Measurements from ENCODE around the gene USP6NL.

USP6NL gene

GRCh38 chr10:11602358-11602757 is 9.1 kb downstream of the USP6NL start:
- H3K9me3 ChIP-seq (ENCODE audit: low read length) = no peaks in the 10 kb centered on the region
- H3K27me3 ChIP-seq (ENCODE audit: control insufficient read depth in 1 of 2, insufficient read depth in 2 of 2, low read length in 2 of 2) = no peaks in the 10 kb centered on the region
- no peak overlapping the region for H3K4me3 ChIP-seq (ENCODE audit: low read depth in 1 of 2, low read length in 2 of 2)
- no peaks in the 10 kb centered on the region for H3K4me1 ChIP-seq (ENCODE audit: insufficient read depth, low read length)
- H3K9ac ChIP-seq (ENCODE audit: low read length) = no peak overlapping the region
- H3K36me3 ChIP-seq (ENCODE audit: insufficient read depth, low read length) = no peaks in the 10 kb centered on the region
- H3K27ac ChIP-seq (ENCODE audit: low read depth, low read length) = no peak overlapping the region

GRCh38 chr10:11601670-11602069 is 9.8 kb downstream of the USP6NL start:
- no peaks in the 10 kb centered on the region for H3K9me3 ChIP-seq (ENCODE audit: low read length)
- no peak overlapping the region for H3K9ac ChIP-seq (ENCODE audit: low read length)
- H3K27me3 ChIP-seq (ENCODE audit: control insufficient read depth in 1 of 2, insufficient read depth in 2 of 2, low read length in 2 of 2) = no peaks in the 10 kb centered on the region
- no peaks in the 10 kb centered on the region for H3K4me1 ChIP-seq (ENCODE audit: insufficient read depth, low read length)
- H3K4me3 ChIP-seq (ENCODE audit: low read depth in 1 of 2, low read length in 2 of 2) = no peak overlapping the region
- no peak overlapping the region for H3K27ac ChIP-seq (ENCODE audit: low read depth, low read length)
- no peaks in the 10 kb centered on the region for H3K36me3 ChIP-seq (ENCODE audit: insufficient read depth, low read length)

- Histone ChIP-seq H3K27ac (ENCODE audit: low read depth, low read length) (no peak overlapping the region), H3K36me3 (ENCODE audit: insufficient read depth, low read length) (no peaks in the 10 kb centered on the region), H3K27me3 (ENCODE audit: control insufficient read depth in 1 of 2, insufficient read depth in 2 of 2, low read length in 2 of 2) (no peaks in the 10 kb centered on the region), H3K9ac (ENCODE audit: low read length) (no peak overlapping the region), H3K4me1 (ENCODE audit: insufficient read depth, low read length) (peaks cover 2% of the 10 kb centered on the region), H3K9me3 (ENCODE audit: low read length) (no peaks in the 10 kb centered on the region), H3K4me3 (ENCODE audit: low read depth in 1 of 2, low read length in 2 of 2) (no peak overlapping the region)
These were observed 11.2 kb downstream of the USP6NL start for GRCh38 chr10:11600280-11600679.

- no peak overlapping the region for H3K4me3 ChIP-seq (ENCODE audit: low read depth in 1 of 2, low read length in 2 of 2)
- no peak overlapping the region for H3K9ac ChIP-seq (ENCODE audit: low read length)
- no peaks in the 10 kb centered on the region for H3K9me3 ChIP-seq (ENCODE audit: low read length)
- H3K27me3 ChIP-seq (ENCODE audit: control insufficient read depth in 1 of 2, insufficient read depth in 2 of 2, low read length in 2 of 2) = no peaks in the 10 kb centered on the region
- H3K36me3 ChIP-seq (ENCODE audit: insufficient read depth, low read length) = no peaks in the 10 kb centered on the region
- H3K27ac ChIP-seq (ENCODE audit: low read depth, low read length) = no peak overlapping the region
- H3K4me1 ChIP-seq (ENCODE audit: insufficient read depth, low read length) = peaks cover 4% of the 10 kb centered on the region
These were observed 12.6 kb downstream of the USP6NL start for GRCh38 chr10:11598712-11599397.

GRCh38 chr10:11597470-11597869 is 14.0 kb downstream of the USP6NL start:
- Histone ChIP-seq H3K9ac (ENCODE audit: low read length) (no peak overlapping the region), H3K27me3 (ENCODE audit: control insufficient read depth in 1 of 2, insufficient read depth in 2 of 2, low read length in 2 of 2) (no peaks in the 10 kb centered on the region), H3K27ac (ENCODE audit: low read depth, low read length) (no peak overlapping the region), H3K36me3 (ENCODE audit: insufficient read depth, low read length) (no peaks in the 10 kb centered on the region), H3K9me3 (ENCODE audit: low read length) (no peaks in the 10 kb centered on the region), H3K4me1 (ENCODE audit: insufficient read depth, low read length) (peaks cover 4% of the 10 kb centered on the region), H3K4me3 (ENCODE audit: low read depth in 1 of 2, low read length in 2 of 2) (no peak overlapping the region)

- no peaks in the 10 kb centered on the region for H3K27me3 ChIP-seq (ENCODE audit: control insufficient read depth in 1 of 2, insufficient read depth in 2 of 2, low read length in 2 of 2)
- H3K36me3 ChIP-seq (ENCODE audit: insufficient read depth, low read length) = no peaks in the 10 kb centered on the region
- H3K27ac ChIP-seq (ENCODE audit: low read depth, low read length) = no peak overlapping the region
- H3K4me1 ChIP-seq (ENCODE audit: insufficient read depth, low read length) = peaks cover 4% of the 10 kb centered on the region
- no peaks in the 10 kb centered on the region for H3K9me3 ChIP-seq (ENCODE audit: low read length)
- H3K9ac ChIP-seq (ENCODE audit: low read length) = no peak overlapping the region
- no peak overlapping the region for H3K4me3 ChIP-seq (ENCODE audit: low read depth in 1 of 2, low read length in 2 of 2)
These were observed 16.1 kb downstream of the USP6NL start for GRCh38 chr10:11595395-11595692.

- Histone ChIP-seq H3K4me1 (ENCODE audit: insufficient read depth, low read length) (peaks cover 4% of the 10 kb centered on the region), H3K9ac (ENCODE audit: low read length) (no peak overlapping the region), H3K4me3 (ENCODE audit: low read depth in 1 of 2, low read length in 2 of 2) (no peak overlapping the region)
These were observed 16.7 kb downstream of the USP6NL start for GRCh38 chr10:11594589-11595394.

GRCh38 chr10:11593612-11594011 is 17.8 kb downstream of the USP6NL start:
- H3K9ac ChIP-seq (ENCODE audit: low read length) = no peak overlapping the region
- no peaks in the 10 kb centered on the region for H3K36me3 ChIP-seq (ENCODE audit: insufficient read depth, low read length)
- H3K4me3 ChIP-seq (ENCODE audit: low read depth in 1 of 2, low read length in 2 of 2) = no peak overlapping the region
- H3K27me3 ChIP-seq (ENCODE audit: control insufficient read depth in 1 of 2, insufficient read depth in 2 of 2, low read length in 2 of 2) = no peaks in the 10 kb centered on the region
- no peak overlapping the region for H3K27ac ChIP-seq (ENCODE audit: low read depth, low read length)
- H3K9me3 ChIP-seq (ENCODE audit: low read length) = no peaks in the 10 kb centered on the region
- peaks cover 4% of the 10 kb centered on the region for H3K4me1 ChIP-seq (ENCODE audit: insufficient read depth, low read length)

More at GRCh38 chr10:11594589-11595394, 16.7 kb downstream of the USP6NL start:
- Histone ChIP-seq H3K36me3 (ENCODE audit: insufficient read depth, low read length) (no peaks in the 10 kb centered on the region), H3K27me3 (ENCODE audit: control insufficient read depth in 1 of 2, insufficient read depth in 2 of 2, low read length in 2 of 2) (no peaks in the 10 kb centered on the region), H3K9me3 (ENCODE audit: low read length) (no peaks in the 10 kb centered on the region), H3K27ac (ENCODE audit: low read depth, low read length) (no peak overlapping the region)

GRCh38 chr10:11589738-11590137 is 21.7 kb downstream of the USP6NL start:
- no peak overlapping the region for H3K9ac ChIP-seq (ENCODE audit: low read length)
- H3K27me3 ChIP-seq (ENCODE audit: control insufficient read depth in 1 of 2, insufficient read depth in 2 of 2, low read length in 2 of 2) = no peaks in the 10 kb centered on the region
- no peaks in the 10 kb centered on the region for H3K36me3 ChIP-seq (ENCODE audit: insufficient read depth, low read length)
- no peak overlapping the region for H3K4me3 ChIP-seq (ENCODE audit: low read depth in 1 of 2, low read length in 2 of 2)
- H3K27ac ChIP-seq (ENCODE audit: low read depth, low read length) = no peak overlapping the region
- H3K4me1 ChIP-seq (ENCODE audit: insufficient read depth, low read length) = no peaks in the 10 kb centered on the region
- no peaks in the 10 kb centered on the region for H3K9me3 ChIP-seq (ENCODE audit: low read length)

GRCh38 chr10:11588873-11589574 is 22.4 kb downstream of the USP6NL start:
- no peak overlapping the region for H3K9ac ChIP-seq (ENCODE audit: low read length)
- no peaks in the 10 kb centered on the region for H3K4me1 ChIP-seq (ENCODE audit: insufficient read depth, low read length)
- H3K27ac ChIP-seq (ENCODE audit: low read depth, low read length) = no peak overlapping the region
- no peak overlapping the region for H3K4me3 ChIP-seq (ENCODE audit: low read depth in 1 of 2, low read length in 2 of 2)
- no peaks in the 10 kb centered on the region for H3K36me3 ChIP-seq (ENCODE audit: insufficient read depth, low read length)
- no peaks in the 10 kb centered on the region for H3K27me3 ChIP-seq (ENCODE audit: control insufficient read depth in 1 of 2, insufficient read depth in 2 of 2, low read length in 2 of 2)
- no peaks in the 10 kb centered on the region for H3K9me3 ChIP-seq (ENCODE audit: low read length)

GRCh38 chr10:11587722-11588259 is 23.7 kb downstream of the USP6NL start:
- no peak overlapping the region for H3K27ac ChIP-seq (ENCODE audit: low read depth, low read length)
- no peak overlapping the region for H3K4me3 ChIP-seq (ENCODE audit: low read depth in 1 of 2, low read length in 2 of 2)
- no peaks in the 10 kb centered on the region for H3K4me1 ChIP-seq (ENCODE audit: insufficient read depth, low read length)
- H3K9me3 ChIP-seq (ENCODE audit: low read length) = no peaks in the 10 kb centered on the region
- H3K9ac ChIP-seq (ENCODE audit: low read length) = no peak overlapping the region
- H3K36me3 ChIP-seq (ENCODE audit: insufficient read depth, low read length) = no peaks in the 10 kb centered on the region
- no peaks in the 10 kb centered on the region for H3K27me3 ChIP-seq (ENCODE audit: control insufficient read depth in 1 of 2, insufficient read depth in 2 of 2, low read length in 2 of 2)

All from muscle layer of colon (tissue), 2 donors.